Epithelial cell of proximal tubule (primary cell): ENCODE results near the gene SMPX. TPM values are rescaled to one million over a fixed set of nuclear protein-coding genes. Genes with fewer than 3 reads are reported as not detected.

Experiments used
- DNase-seq: peaks from one replicate; pipeline ENCODE4 v3.0.0-alpha.2; 2011; ENCODE audit warnings: low read depth
- H3K4me3 ChIP-seq: 2 replicates; pipeline ENCODE4 v1.5.1; 2011; ENCODE audit warnings: low read depth, mild to moderate bottlenecking, low read length
- total RNA-seq: library from RNA; depleted of rRNA; stranded (reverse); fragments of >200 nt; gene quantifications from 2 replicates; pipeline ENCODE4 v1.2.3, GENCODE V29; 2015
- TF ChIP-seq, protein P1 (sequence below): conservative IDR thresholded peaks from 2 replicates; pipeline ENCODE4 v1.5.1; 2012; ENCODE audit warnings: low read depth, mild to moderate bottlenecking, low read length

The SMPX gene
- total RNA-seq, 1 donor from 2014 or later = not detected

GRCh38 chrX:21744721-21745120, 13.2 kb downstream of the SMPX start:
- TF ChIP-seq, protein P1, sequence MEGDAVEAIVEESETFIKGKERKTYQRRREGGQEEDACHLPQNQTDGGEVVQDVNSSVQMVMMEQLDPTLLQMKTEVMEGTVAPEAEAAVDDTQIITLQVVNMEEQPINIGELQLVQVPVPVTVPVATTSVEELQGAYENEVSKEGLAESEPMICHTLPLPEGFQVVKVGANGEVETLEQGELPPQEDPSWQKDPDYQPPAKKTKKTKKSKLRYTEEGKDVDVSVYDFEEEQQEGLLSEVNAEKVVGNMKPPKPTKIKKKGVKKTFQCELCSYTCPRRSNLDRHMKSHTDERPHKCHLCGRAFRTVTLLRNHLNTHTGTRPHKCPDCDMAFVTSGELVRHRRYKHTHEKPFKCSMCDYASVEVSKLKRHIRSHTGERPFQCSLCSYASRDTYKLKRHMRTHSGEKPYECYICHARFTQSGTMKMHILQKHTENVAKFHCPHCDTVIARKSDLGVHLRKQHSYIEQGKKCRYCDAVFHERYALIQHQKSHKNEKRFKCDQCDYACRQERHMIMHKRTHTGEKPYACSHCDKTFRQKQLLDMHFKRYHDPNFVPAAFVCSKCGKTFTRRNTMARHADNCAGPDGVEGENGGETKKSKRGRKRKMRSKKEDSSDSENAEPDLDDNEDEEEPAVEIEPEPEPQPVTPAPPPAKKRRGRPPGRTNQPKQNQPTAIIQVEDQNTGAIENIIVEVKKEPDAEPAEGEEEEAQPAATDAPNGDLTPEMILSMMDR = no peak
- no peak for DNase-seq
- H3K4me3 ChIP-seq = no peak overlapping the region

- TF ChIP-seq, protein P1 = no peak
- H3K4me3 ChIP-seq = no peak overlapping the region
- DNase-seq = no peak
Observed at GRCh38 chrX:21744060-21744459, 13.9 kb downstream of the SMPX start.

- peak; percentile 43 for DNase-seq
- TF ChIP-seq, protein P1 = no peak
- no peak overlapping the region for H3K4me3 ChIP-seq
Observed at GRCh38 chrX:21741869-21742701, 15.8 kb downstream of the SMPX start.

DNA sequence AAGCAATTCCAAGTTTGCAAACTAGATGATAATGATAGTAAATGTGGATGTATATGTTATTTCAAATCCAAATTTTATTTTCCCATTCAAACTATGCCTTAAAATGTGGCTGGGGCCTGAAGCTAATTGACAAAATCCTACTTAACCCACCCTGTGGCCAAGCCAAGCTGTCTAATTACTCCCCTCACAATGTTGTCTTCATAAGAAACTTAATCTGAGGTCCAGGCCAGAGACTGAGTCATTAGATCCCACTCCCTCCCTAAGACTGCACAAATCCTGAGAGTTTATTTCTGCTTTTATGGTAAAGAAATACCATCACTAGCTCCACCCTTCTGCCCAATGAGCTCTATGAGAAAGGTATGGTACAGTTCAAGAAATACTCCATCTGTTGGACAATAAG, 16.6 kb downstream of the SMPX start:
- no peak overlapping the region for H3K4me3 ChIP-seq
- DNase-seq = no peak
- TF ChIP-seq, protein P1 = no peak

GRCh38 chrX:21740329-21741274, 17.3 kb downstream of the SMPX start:
- no peak overlapping the region for H3K4me3 ChIP-seq
- no peak for DNase-seq
- TF ChIP-seq, protein P1 = no peak

DNA sequence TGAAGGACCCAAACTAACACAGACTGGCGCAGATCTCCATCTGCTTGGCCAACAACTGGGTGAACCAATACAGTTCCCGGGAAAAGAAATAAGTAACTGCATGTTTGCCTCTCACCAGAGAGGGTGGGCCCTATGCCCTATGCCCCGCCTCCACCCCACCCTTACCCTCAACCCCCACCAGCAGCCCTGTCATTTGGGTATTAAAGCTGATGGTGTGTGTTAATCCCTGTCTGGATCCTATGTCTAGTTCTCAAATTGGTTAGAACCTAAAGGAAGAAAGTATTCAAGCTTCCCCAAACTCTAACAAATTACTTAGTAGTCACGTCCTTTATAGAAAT, 19.0 kb downstream of the SMPX start:
- TF ChIP-seq, protein P1 = no peak
- no peak for DNase-seq
- H3K4me3 ChIP-seq = no peak overlapping the region
